Measurements from ENCODE around the gene CLBA1. TPM values are rescaled to one million over a fixed set of nuclear protein-coding genes. Genes with fewer than 3 reads are reported as not detected.

CLBA1 gene
- total RNA-seq, 4 donors from 2014 or later: 0.71 to 4.0 (median 3.3) TPM

DNA sequence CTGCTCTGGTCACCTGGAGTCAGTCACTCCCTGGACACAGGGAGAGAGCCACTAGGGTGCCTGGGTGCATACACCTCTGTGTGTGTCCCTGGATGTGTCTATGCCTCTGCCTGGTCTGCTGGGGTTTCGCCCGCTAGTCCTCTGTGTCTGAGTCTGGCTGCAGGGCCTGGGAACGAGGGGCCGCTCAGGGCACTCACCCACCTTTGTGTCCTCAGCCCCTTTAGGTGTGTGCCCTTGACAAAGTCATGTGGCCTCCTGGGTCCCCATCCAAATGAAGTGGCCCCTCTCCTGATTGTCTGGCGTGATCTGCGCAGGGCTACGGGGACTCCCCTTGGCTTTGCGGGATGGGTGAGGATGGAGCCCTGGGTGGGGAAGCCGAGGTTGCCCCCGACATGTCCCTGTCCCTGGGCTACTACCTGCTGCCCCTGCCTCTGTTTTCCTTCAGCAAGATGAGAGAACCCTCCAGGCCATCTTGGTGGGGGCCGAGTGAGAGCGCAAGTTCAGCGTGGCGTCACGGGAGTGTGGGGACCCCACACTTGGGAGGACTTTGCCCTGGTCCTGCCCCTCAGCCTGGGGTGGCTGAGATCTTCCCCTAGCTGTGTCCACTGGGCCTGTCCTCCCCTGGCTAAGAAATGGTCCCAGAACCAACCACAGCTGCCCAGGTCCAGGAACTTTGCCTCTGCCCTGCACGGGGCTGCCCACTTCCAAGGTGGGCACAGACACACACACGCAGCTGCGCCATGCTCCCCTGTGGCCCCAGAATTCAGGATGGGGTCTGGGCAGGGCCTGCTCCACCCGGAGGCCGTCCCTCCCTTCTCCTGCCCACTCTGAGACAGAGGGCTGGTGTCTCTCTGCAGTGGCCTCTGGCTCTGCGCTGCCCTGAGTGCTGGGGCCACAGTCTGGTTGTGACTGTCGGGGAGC, 4.7 kb upstream of the CLBA1 start:
- Histone ChIP-seq H3K36me3 (no peaks in the 10 kb centered on the region), H3K27me3 (peaks cover 0 to 13% (median 8%) of the 10 kb centered on the region in 3 donors), H3K4me3 (no peak overlapping the region), H3K9me3 (no peaks in the 10 kb centered on the region), H3K4me1 (peaks cover 6 to 14% of the 10 kb centered on the region in 2 donors), H3K27ac (peak overlapping the region in 3 of 4 donors; percentile 55 to 61 (median 59))
- DNase-seq: no peak
- intact Hi-C loops (cut with DNase I; ENCODE audit: low total_unique reads): loop anchor here (10.0 kb wide), 1 partner anchor 184 kb away; the partner anchor contains the start of gene JAG2
- in situ Hi-C loops (cut with MboI; ENCODE audit: low sequenced_read_pairs in 4 of 4): loop anchor here in 1 of 4 donors (5.0 kb wide), 1 partner anchor 61 kb away; no protein-coding TSS in a partner anchor
- TF ChIP-seq, protein P1, sequence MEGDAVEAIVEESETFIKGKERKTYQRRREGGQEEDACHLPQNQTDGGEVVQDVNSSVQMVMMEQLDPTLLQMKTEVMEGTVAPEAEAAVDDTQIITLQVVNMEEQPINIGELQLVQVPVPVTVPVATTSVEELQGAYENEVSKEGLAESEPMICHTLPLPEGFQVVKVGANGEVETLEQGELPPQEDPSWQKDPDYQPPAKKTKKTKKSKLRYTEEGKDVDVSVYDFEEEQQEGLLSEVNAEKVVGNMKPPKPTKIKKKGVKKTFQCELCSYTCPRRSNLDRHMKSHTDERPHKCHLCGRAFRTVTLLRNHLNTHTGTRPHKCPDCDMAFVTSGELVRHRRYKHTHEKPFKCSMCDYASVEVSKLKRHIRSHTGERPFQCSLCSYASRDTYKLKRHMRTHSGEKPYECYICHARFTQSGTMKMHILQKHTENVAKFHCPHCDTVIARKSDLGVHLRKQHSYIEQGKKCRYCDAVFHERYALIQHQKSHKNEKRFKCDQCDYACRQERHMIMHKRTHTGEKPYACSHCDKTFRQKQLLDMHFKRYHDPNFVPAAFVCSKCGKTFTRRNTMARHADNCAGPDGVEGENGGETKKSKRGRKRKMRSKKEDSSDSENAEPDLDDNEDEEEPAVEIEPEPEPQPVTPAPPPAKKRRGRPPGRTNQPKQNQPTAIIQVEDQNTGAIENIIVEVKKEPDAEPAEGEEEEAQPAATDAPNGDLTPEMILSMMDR (IDR thresholded peaks at IDR 0.05 in 4 of 5, conservative IDR thresholded peaks at IDR 0.05 in 1 of 5): no peak
- no peak for TF ChIP-seq POLR2A (IDR thresholded peaks at IDR 0.05)
- peak in 1 of 2 donors; percentile 1 for ATAC-seq

DNA sequence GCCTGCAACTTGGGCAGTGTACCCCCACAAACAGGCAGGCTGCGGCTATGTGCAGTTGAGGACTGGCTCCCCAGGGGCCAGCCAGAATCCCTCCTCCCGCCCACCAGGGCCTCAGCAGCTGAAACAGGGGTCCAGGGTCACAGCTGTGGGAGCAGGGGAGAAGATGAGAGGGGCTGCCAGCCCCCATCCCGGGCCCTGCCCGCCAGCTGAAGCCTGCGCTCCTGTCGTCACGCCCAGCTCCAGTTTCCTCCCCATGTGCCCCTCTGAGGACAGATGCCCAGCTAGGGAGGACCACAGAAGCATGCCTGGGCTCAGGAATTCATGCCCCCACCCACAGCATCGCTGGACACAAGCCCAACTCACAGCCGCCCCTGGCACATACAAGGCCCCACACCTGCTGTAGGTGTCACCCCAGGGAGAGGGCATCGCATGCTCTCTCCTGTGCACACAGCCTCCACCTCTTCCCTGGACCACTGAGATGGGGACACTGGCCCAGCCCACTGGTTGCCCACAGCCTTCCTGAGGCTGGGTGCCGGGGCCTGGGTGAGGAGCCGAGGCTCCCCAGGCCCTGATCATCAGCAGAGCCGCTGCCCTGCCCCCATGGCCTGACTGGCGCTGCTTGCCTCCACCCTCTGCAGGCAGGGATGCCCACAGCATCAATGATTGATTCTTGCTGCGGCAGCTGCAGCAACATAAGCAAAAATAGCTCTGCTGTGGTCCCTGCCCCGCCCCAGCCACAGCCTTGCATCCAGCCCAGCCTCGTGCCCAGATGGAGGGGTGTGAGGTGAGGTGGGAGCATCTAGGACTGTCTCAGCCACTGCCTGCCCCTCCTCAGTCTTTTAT, 3.7 kb upstream of the CLBA1 start:
- ATAC-seq: no peak
- Histone ChIP-seq H3K27me3 (peaks cover 0 to 9% (median 3%) of the 10 kb centered on the region in 3 donors), H3K9me3 (no peaks in the 10 kb centered on the region), H3K36me3 (no peaks in the 10 kb centered on the region), H3K27ac (no peak overlapping the region), H3K4me3 (no peak overlapping the region), H3K4me1 (peaks cover 12 to 21% of the 10 kb centered on the region in 2 donors)
- no peak for DNase-seq
- TF ChIP-seq, protein P1 (IDR thresholded peaks at IDR 0.05 in 4 of 5, conservative IDR thresholded peaks at IDR 0.05 in 1 of 5): no peak
- TF ChIP-seq POLR2A (IDR thresholded peaks at IDR 0.05): no peak
- in situ Hi-C loops (cut with MboI; ENCODE audit: low sequenced_read_pairs in 4 of 4): loop anchor here in 1 of 4 donors (5.0 kb wide), 1 partner anchor 60 kb away; no protein-coding TSS in a partner anchor
- intact Hi-C loops (cut with DNase I; ENCODE audit: low total_unique reads): loop anchor here (10.0 kb wide), 1 partner anchor 183 kb away; the partner anchor contains the start of gene JAG2

DNA sequence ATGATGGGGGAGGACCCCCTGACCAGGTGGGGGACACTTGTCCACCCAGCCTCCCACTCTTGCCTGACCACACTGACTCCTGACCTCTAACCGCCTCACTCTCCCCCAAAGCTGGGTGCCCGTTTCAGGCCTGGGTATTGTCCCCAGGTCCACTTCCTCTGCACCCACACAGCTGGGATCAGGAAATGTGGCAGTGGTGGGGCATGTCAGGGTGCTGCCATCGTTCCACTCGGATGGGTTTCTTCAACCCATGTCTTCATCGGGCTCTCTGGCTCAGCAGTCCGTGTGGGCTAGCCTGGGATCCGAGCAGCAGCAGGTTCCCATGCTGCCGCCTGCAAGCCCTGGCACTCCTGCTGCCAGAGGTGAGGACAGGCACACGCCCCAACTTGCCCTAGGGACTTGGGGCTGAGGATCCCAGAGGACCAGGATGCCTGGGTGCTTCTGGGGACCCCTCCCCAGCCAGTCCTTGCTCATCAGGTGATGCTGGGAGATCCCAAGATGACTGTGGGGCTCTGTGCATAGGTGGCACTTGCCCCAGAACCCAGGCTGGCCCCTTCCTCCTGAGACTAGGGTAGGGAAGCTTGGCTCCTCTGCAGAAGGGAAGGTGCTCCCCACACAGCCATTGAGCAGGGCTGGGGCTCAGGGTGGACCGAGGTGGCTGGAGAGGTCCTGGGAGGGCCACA, 2.9 kb upstream of the CLBA1 start:
- Histone ChIP-seq H3K4me1 (peaks cover 12 to 16% of the 10 kb centered on the region in 2 donors), H3K4me3 (no peak overlapping the region), H3K9me3 (no peaks in the 10 kb centered on the region), H3K27me3 (peaks cover 0 to 2% (median 0%) of the 10 kb centered on the region in 3 donors), H3K27ac (no peak overlapping the region), H3K36me3 (no peaks in the 10 kb centered on the region)
- ATAC-seq: no peak
- in situ Hi-C loops (cut with MboI; ENCODE audit: low sequenced_read_pairs in 4 of 4) (loop anchor here in 1 of 4 donors (5.0 kb wide), 1 partner anchor 60 kb away; no protein-coding TSS in a partner anchor), intact Hi-C loops (cut with DNase I; ENCODE audit: low total_unique reads) (loop anchor here (10.0 kb wide), 1 partner anchor 182 kb away; the partner anchor contains the start of gene JAG2)
- no peak for TF ChIP-seq POLR2A (IDR thresholded peaks at IDR 0.05)
- TF ChIP-seq, protein P1 (IDR thresholded peaks at IDR 0.05 in 4 of 5, conservative IDR thresholded peaks at IDR 0.05 in 1 of 5): no peak
- no peak for DNase-seq

DNA sequence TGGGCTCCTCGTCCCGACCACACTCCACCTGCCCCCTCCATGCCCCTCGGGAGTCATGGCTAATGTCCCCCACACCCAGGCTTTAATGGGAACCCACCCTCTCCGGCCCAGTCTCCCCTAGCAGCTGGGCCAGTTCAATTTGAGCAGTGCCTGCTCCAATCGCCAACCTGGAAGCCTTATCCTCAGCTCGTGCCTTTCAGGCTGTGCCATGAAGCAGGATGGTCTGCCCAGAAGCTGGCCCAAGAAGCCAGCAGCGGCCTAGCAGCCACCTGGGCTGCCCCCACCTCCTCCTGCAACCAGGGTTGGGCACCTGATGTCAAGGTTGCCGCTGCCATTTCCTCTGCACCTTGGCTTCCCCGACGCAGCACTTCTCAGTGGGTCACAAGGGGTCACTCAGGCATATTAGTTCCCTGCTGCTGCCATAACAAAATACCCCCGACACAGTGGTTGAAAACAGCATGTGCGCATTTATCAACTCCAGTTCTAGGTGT, 2.3 kb upstream of the CLBA1 start:
- intact Hi-C loops (cut with DNase I; ENCODE audit: low total_unique reads): loop anchor here (10.0 kb wide), 1 partner anchor 182 kb away; the partner anchor contains the start of gene JAG2
- H3K4me1 ChIP-seq: peaks cover 12 to 14% of the 10 kb centered on the region in 2 donors
- no peaks in the 10 kb centered on the region for H3K27me3 ChIP-seq
- no peak for DNase-seq
- H3K4me3 ChIP-seq: no peak overlapping the region
- in situ Hi-C loops (cut with MboI; ENCODE audit: low sequenced_read_pairs in 4 of 4): loop anchor here in 1 of 4 donors (5.0 kb wide), 1 partner anchor 59 kb away; no protein-coding TSS in a partner anchor
- H3K36me3 ChIP-seq: no peaks in the 10 kb centered on the region
- TF ChIP-seq, protein P1 (IDR thresholded peaks at IDR 0.05 in 4 of 5, conservative IDR thresholded peaks at IDR 0.05 in 1 of 5): no peak
- TF ChIP-seq POLR2A (IDR thresholded peaks at IDR 0.05): no peak
- no peak overlapping the region for H3K27ac ChIP-seq
- no peaks in the 10 kb centered on the region for H3K9me3 ChIP-seq
- no peak for ATAC-seq

Data from gastrocnemius medialis (tissue), 4 donors.